Activated CD4-positive, alpha-beta T cell treated with anti-CD3 and anti-CD28 coated beads for 24 hours (primary cell): ENCODE results near the gene HKDC1.
A peak's percentile ranks its signal among the peaks of the same experiment; 100 is the strongest.
"Not testable (repeated sequence)": the region's sequence is repeated elsewhere in the genome, so short reads cannot be mapped to it uniquely, and the experiment has no call there.

Experiments used
- DNase-seq, 2 donors: peaks; one replicate each; pipeline ENCODE4 v3.0.0-alpha.2; 2020; ENCODE audit warnings: low read depth in 2 of 2

Gene HKDC1

GRCh38 chr10:69220041-69220451 lies at the start of gene HKDC1:
TSS of gene HKDC1 (plus strand) at chr10:69220332. CDS start at chr10:69220436, 104 bp downstream.
- no peak for DNase-seq

- no peak for DNase-seq
Measured at GRCh38 chr10:69172241-69172982, 47.7 kb upstream of the HKDC1 start.

- DNase-seq = not testable (repeated sequence)
Measured at GRCh38 chr10:69175326-69175725, 44.8 kb upstream of the HKDC1 start.

- no peak for DNase-seq
Measured at GRCh38 chr10:69176823-69177222, 43.3 kb upstream of the HKDC1 start.

- no peak for DNase-seq
Measured at GRCh38 chr10:69179089-69179742, 40.9 kb upstream of the HKDC1 start.

- DNase-seq = peak; percentile 75 to 77
Measured at GRCh38 chr10:69179743-69180524, 40.2 kb upstream of the HKDC1 start, which contains the start of gene SUPV3L1. TSS of gene SUPV3L1 (plus strand) at chr10:69180234. CDS start at chr10:69180292, 58 bp downstream.

- DNase-seq = no peak
Measured at GRCh38 chr10:69180525-69181204, 39.5 kb upstream of the HKDC1 start.

- DNase-seq = no peak
Measured at GRCh38 chr10:69181433-69181832, 38.7 kb upstream of the HKDC1 start.

GRCh38 chr10:69182005-69182404 lies 38.1 kb upstream of the HKDC1 start:
- DNase-seq = no peak

GRCh38 chr10:69186524-69186923 lies 33.6 kb upstream of the HKDC1 start:
- no peak for DNase-seq

- DNase-seq = no peak
Measured at GRCh38 chr10:69201045-69201444, 19.1 kb upstream of the HKDC1 start.

- DNase-seq = no peak
Measured at GRCh38 chr10:69202332-69202731, 17.8 kb upstream of the HKDC1 start.

- DNase-seq = no peak
Measured at GRCh38 chr10:69208761-69209160, 11.4 kb upstream of the HKDC1 start.

- DNase-seq = no peak
Measured at GRCh38 chr10:69209787-69210484, 10.2 kb upstream of the HKDC1 start.

GRCh38 chr10:69211104-69211503 lies 9.0 kb upstream of the HKDC1 start:
- no peak for DNase-seq

GRCh38 chr10:69211524-69211923 lies 8.6 kb upstream of the HKDC1 start:
- DNase-seq = no peak

GRCh38 chr10:69213591-69214311 lies 6.4 kb upstream of the HKDC1 start:
- DNase-seq = no peak

GRCh38 chr10:69214666-69215131 lies 5.4 kb upstream of the HKDC1 start:
- no peak for DNase-seq

- DNase-seq = no peak
Measured at GRCh38 chr10:69215405-69216171, 4.5 kb upstream of the HKDC1 start.
